HAP-1 (cell line): ENCODE measurements around the gene CCDC171.
"Not testable (repeated sequence)": the region's sequence is repeated elsewhere in the genome, so short reads cannot be mapped to it uniquely, and the experiment has no call there.

Source experiments
- DNase-seq, 2 experiments: peaks; one replicate each; pipeline ENCODE4 v3.0.0-alpha.2; 2016 to 2020; ENCODE audit warnings: low spot score in 2 of 2
- H3K27me3 ChIP-seq: fragments of 250-450 bp; sonication (Bioruptor Pico); 2 replicates; pipeline ENCODE4 v1.5.1; 2020; ENCODE audit warnings: low read depth, mild to moderate bottlenecking, moderate library complexity
- H3K36me3 ChIP-seq: fragments of 250-450 bp; sonication (Bioruptor Pico); replicated peaks from 2 replicates; pipeline ENCODE4 v1.5.1; 2020; ENCODE audit warnings: mild to moderate bottlenecking
- H3K4me1 ChIP-seq: fragments of 250-450 bp; sonication (Bioruptor Pico); 2 replicates; pipeline ENCODE4 v1.5.1; 2020; ENCODE audit warnings: mild to moderate bottlenecking
- H3K4me3 ChIP-seq: fragments of 250-450 bp; sonication (Bioruptor Pico); 2 replicates; pipeline ENCODE4 v1.5.1; 2020; ENCODE audit warnings: mild to moderate bottlenecking, moderate library complexity
- H3K9me3 ChIP-seq: fragments of 250-450 bp; sonication (Bioruptor Pico); 2 replicates; pipeline ENCODE4 v1.5.1; 2020; ENCODE audit warnings: mild to moderate bottlenecking, moderate library complexity
- in situ Hi-C: fragments of 300-500 bp; cut with MboI; formaldehyde crosslinking; loops from 3 replicates; pipeline ENCODE4 v1.14.3; 2020; ENCODE audit warnings: low sequenced_read_pairs, inconsistent platforms, mixed read lengths

The CCDC171 gene

GRCh38 chr9:15592317-15592716 is 39.5 kb downstream of the CCDC171 start:
- Histone ChIP-seq H3K4me1 (peaks cover 17% of the 10 kb centered on the region), H3K27me3 (no peaks in the 10 kb centered on the region), H3K9me3 (no peaks in the 10 kb centered on the region), H3K36me3 (no peaks in the 10 kb centered on the region), H3K4me3 (no peak overlapping the region)
- peak; percentile 22 to 46 for DNase-seq
- in situ Hi-C loops, result loop anchor here (5.0 kb wide), 1 partner anchor 40 kb away; the partner anchor contains the start of gene CCDC171

DNA sequence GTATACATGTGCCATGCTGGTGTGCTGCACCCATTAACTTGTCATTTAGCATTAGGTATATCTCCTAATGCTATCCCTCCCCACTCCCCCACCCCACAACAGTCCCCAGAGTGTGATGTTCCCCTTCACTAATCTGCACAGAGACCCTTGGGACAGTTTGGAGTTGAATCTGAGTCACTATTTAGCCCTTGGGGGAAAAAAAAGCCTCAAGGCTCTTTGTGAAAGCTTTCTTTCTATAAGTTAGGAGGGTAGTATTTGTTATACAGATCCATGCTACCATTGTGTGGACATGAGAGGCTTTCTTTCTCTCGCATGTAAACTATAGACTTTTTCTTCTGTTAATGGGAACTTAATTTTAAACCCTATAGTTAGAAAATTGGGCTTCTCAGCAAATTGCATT is 40.1 kb downstream of the CCDC171 start:
- DNase-seq, result peak; percentile 71 to 96
- not testable (repeated sequence) for H3K36me3 ChIP-seq, H3K4me3 ChIP-seq, H3K27me3 ChIP-seq, H3K9me3 ChIP-seq
- in situ Hi-C loops, result loop anchor here (5.0 kb wide), 1 partner anchor 41 kb away; the partner anchor contains the start of gene CCDC171
- H3K4me1 ChIP-seq, result peaks cover 17% of the 10 kb centered on the region

DNA sequence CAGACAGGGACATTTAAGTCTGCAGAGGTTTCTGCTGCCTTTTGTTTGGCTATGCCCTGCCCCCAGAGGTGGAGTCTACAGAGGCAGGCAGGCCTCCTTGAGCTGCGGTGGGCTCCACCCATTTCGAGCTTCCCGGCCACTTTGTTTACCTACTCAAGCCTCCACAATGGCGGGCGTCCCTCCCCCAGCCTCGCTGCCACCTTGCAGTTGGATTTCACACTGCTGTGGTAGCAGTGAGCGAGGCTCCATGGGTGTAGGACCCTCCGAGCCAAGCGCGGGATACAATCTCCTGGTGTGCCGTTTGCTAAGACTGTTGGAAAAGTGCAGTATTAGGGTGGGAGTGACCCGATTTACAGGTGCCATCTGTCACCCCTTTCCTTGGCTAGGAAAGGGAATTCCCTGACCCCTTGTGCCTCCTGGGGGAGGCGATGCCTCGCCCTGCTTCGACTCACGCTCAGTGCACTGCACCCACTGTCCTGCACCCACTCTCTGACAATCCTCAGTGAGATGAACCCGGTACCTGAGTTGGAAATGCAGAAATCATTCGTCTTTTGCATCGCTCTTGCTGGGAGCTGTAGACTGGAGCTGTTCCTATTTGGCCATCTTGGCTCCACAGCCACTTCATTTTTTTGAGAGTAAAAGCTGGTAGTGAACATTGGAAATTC is 48.0 kb downstream of the CCDC171 start:
- not testable (repeated sequence) for DNase-seq, H3K4me3 ChIP-seq, H3K36me3 ChIP-seq, H3K9me3 ChIP-seq, H3K4me1 ChIP-seq, H3K27me3 ChIP-seq
- in situ Hi-C loops, result loop anchor here (25.0 kb wide), 3 partner anchors 88 to 388 kb away; partner anchors contain the start of genes PSIP1 and TTC39B

GRCh38 chr9:15606643-15607472 is 54.0 kb downstream of the CCDC171 start:
- in situ Hi-C loops, result loop anchor here (25.0 kb wide), 3 partner anchors 95 to 395 kb away; partner anchors contain the start of genes PSIP1 and TTC39B
- Histone ChIP-seq H3K4me3 (no peak overlapping the region), H3K27me3 (no peaks in the 10 kb centered on the region), H3K36me3 (no peaks in the 10 kb centered on the region), H3K9me3 (no peaks in the 10 kb centered on the region), H3K4me1 (no peaks in the 10 kb centered on the region)
- peak; percentile 19 to 36 for DNase-seq

DNA sequence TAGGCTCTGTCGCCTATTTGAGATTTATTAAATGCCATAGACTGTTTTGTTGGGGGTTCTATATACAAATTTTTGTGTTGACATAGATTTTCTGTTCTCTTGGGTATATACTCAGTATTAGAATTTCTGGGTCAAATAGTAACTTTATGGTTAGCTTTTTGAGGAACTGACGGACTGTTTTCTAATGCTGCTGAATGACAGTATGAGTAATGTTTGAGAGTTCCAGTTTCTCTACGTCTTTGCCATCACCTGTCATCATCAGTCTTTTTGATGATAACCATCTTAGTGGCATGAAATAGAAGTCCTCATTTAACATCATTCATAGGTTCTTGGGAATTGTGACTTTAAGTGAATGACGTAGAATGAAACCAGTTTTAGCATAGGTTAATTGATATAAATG is 60.1 kb downstream of the CCDC171 start:
- Histone ChIP-seq H3K36me3 (no peaks in the 10 kb centered on the region), H3K4me1 (no peaks in the 10 kb centered on the region), H3K4me3 (no peak overlapping the region), H3K27me3 (no peaks in the 10 kb centered on the region), H3K9me3 (no peaks in the 10 kb centered on the region)
- in situ Hi-C loops, result loop anchor here (25.0 kb wide), 3 partner anchors 101 to 401 kb away; partner anchors contain the start of genes PSIP1 and TTC39B
- DNase-seq, result no peak

GRCh38 chr9:15617782-15618181 is 64.9 kb downstream of the CCDC171 start:
- in situ Hi-C loops, result loop anchor here (25.0 kb wide), 3 partner anchors 105 to 405 kb away; partner anchors contain the start of genes PSIP1 and TTC39B
- Histone ChIP-seq H3K27me3 (no peaks in the 10 kb centered on the region), H3K36me3 (no peaks in the 10 kb centered on the region), H3K4me1 (no peaks in the 10 kb centered on the region), H3K4me3 (no peak overlapping the region), H3K9me3 (no peaks in the 10 kb centered on the region)
- no peak for DNase-seq

GRCh38 chr9:15618540-15619331 is 65.9 kb downstream of the CCDC171 start:
- in situ Hi-C loops, result loop anchor here (25.0 kb wide), 3 partner anchors 106 to 406 kb away; partner anchors contain the start of genes PSIP1 and TTC39B
- no peaks in the 10 kb centered on the region for H3K4me1 ChIP-seq
- no peaks in the 10 kb centered on the region for H3K27me3 ChIP-seq
- H3K36me3 ChIP-seq, result no peaks in the 10 kb centered on the region
- no peak for DNase-seq
- no peak overlapping the region for H3K4me3 ChIP-seq
- no peaks in the 10 kb centered on the region for H3K9me3 ChIP-seq

- no peaks in the 10 kb centered on the region for H3K36me3 ChIP-seq
- no peaks in the 10 kb centered on the region for H3K4me1 ChIP-seq
- no peaks in the 10 kb centered on the region for H3K27me3 ChIP-seq
- H3K4me3 ChIP-seq, result no peak overlapping the region
- DNase-seq, result no peak
- no peaks in the 10 kb centered on the region for H3K9me3 ChIP-seq
- in situ Hi-C loops, result loop anchor here (25.0 kb wide), 3 partner anchors 110 to 410 kb away; partner anchors contain the start of genes PSIP1 and TTC39B
Measured at GRCh38 chr9:15622318-15622971, 69.6 kb downstream of the CCDC171 start.

DNA sequence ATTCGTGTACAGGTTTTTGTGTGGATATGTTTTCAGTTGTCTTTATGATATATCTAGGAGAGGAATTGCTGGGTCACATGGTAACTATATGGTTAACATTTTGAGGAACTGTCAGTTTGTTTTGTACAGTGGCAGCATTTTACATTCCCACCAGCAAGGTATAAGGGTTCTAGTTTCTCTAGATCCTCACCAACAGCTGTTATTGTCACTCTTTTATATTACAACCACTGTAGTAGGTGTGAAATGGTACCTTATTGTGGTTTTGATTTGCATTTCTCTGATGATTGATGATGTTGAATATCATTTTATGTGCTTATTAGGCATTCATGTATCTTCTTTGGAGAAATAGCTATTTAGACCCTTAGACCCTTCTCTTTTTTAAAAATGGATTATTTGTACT is 82.9 kb downstream of the CCDC171 start:
- in situ Hi-C loops, result no loop called here
- Histone ChIP-seq H3K36me3 (no peaks in the 10 kb centered on the region), H3K9me3 (no peaks in the 10 kb centered on the region), H3K27me3 (no peaks in the 10 kb centered on the region), H3K4me3 (no peak overlapping the region), H3K4me1 (no peaks in the 10 kb centered on the region)
- DNase-seq, result no peak

- H3K4me1 ChIP-seq, result no peaks in the 10 kb centered on the region
- in situ Hi-C loops, result no loop called here
- H3K36me3 ChIP-seq, result no peaks in the 10 kb centered on the region
- no peak overlapping the region for H3K4me3 ChIP-seq
- no peaks in the 10 kb centered on the region for H3K27me3 ChIP-seq
- DNase-seq, result no peak
- no peaks in the 10 kb centered on the region for H3K9me3 ChIP-seq
Measured at GRCh38 chr9:15640121-15640520, 87.3 kb downstream of the CCDC171 start.

DNA sequence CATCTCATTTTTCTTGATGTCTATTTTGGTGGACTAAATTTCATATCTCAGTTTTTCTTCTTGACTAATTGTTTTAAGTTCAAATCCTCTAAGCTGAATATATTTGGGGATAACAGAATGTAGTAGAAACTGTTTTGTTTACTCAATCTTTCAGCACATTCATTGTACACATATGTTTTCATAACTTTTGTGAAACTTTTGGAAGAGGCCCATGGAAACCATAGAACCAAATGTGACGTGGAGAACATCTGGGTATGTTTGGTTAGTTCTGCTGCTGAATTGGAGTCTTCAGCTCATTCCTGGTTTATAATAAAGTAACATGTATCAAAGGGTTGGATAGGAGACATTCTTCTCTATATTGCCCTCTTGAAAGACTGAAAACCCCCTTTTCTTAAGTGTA is 88.4 kb downstream of the CCDC171 start:
- Histone ChIP-seq H3K4me1 (no peaks in the 10 kb centered on the region), H3K36me3 (no peaks in the 10 kb centered on the region), H3K4me3 (no peak overlapping the region), H3K9me3 (no peaks in the 10 kb centered on the region), H3K27me3 (no peaks in the 10 kb centered on the region)
- in situ Hi-C loops, result no loop called here
- no peak for DNase-seq

DNA sequence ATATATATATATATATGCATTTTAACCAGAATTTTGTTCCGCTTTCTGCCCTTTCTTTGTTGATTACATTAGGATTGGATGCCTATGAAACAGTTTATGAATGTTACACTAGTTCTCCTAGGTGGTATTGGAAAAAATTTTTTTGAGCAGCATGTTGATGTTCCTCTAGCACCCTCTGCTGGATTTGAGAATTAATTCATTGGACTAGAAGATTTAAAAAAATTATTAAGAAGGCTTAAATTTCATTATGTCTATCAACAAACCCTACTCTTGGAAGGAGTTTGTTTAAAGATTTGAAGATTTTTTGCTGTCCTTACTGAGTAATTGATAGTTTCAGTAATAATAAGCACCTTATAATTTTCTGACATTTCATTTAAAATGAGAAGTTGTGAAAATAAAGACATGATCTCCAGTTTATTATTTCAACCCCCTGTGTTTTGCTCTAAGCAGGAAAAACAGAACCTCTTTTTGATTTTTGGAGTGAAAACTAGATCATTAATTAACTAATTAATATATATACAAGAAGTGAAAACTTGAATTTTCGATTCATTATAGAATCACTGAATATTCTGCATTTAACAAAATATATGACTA is 89.6 kb downstream of the CCDC171 start:
- H3K27me3 ChIP-seq, result no peaks in the 10 kb centered on the region
- DNase-seq, result peak in 1 of 2 experiments; percentile 35

GRCh38 chr9:15670246-15670645 is 117.4 kb downstream of the CCDC171 start:
- Histone ChIP-seq H3K9me3 (no peaks in the 10 kb centered on the region), H3K4me1 (no peaks in the 10 kb centered on the region), H3K36me3 (no peaks in the 10 kb centered on the region), H3K27me3 (no peaks in the 10 kb centered on the region), H3K4me3 (no peak overlapping the region)
- in situ Hi-C loops, result no loop called here
- DNase-seq, result no peak

More for the DNA sequence above, 89.6 kb downstream of the CCDC171 start:
- H3K9me3 ChIP-seq, result no peaks in the 10 kb centered on the region
- no peaks in the 10 kb centered on the region for H3K36me3 ChIP-seq
- no peaks in the 10 kb centered on the region for H3K4me1 ChIP-seq
- in situ Hi-C loops, result no loop called here
- no peak overlapping the region for H3K4me3 ChIP-seq
